Stimulated activated CD4-positive, alpha-beta T cell treated with anti-CD3 and anti-CD28 coated beads, Interleukin-15, amount 100 ng/mL, for 48 hours (primary cell): ENCODE measurements around the gene DNAH11.
"Not testable (repeated sequence)": the region's sequence is repeated elsewhere in the genome, so short reads cannot be mapped to it uniquely, and the experiment has no call there.

Experiments used
- DNase-seq, 2 donors: peaks; one replicate each; pipeline ENCODE4 v3.0.0-alpha.2; 2020; ENCODE audit warnings: low read depth in 2 of 2

DNAH11 gene

GRCh38 chr7:21717323-21717722 is 174.5 kb downstream of the DNAH11 start:
- no peak for DNase-seq

- no peak for DNase-seq
Measured at GRCh38 chr7:21718391-21718790, 175.6 kb downstream of the DNAH11 start.

DNA sequence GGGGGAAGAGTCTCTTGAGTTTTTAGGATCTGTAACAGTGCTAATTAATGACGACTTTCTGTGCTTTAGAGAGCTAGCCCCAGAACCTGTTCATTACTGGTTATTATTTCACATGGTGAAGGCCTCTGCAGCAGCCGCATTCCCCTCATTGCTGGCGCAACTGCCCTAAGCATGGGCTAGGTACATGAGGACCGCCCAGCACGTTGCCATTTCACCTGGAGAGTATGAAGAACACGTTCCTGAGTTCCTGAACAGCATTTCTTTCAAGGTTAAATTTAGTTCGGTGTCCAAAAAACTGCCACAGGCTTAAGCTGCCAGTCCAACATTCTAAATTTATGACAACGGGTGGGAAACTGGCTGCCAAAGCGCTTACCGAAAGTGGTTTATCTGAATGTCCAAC is 177.0 kb downstream of the DNAH11 start:
- no peak for DNase-seq

DNA sequence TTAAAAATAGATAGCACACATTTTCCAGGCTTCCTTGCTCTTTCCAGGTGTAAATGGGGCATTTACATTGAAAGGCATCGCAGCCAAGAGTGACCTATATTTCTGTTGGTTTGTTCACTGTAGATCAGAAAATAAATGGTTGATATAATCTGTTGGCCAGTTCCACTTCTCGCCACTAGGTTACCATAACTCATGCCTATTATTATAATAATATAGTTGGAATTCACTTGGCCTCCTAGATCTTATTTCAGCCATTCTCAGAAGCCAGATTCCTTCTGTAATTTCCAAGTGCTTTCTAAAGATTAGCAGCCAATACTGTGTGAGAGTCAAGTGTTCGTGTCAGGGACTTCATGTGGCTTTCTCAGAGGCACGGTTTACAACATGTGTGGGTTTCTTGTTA is 179.5 kb downstream of the DNAH11 start:
- DNase-seq = no peak

GRCh38 chr7:21724562-21724961 is 181.7 kb downstream of the DNAH11 start:
- no peak for DNase-seq

- no peak for DNase-seq
Measured at GRCh38 chr7:21730399-21730798, 187.6 kb downstream of the DNAH11 start.

DNA sequence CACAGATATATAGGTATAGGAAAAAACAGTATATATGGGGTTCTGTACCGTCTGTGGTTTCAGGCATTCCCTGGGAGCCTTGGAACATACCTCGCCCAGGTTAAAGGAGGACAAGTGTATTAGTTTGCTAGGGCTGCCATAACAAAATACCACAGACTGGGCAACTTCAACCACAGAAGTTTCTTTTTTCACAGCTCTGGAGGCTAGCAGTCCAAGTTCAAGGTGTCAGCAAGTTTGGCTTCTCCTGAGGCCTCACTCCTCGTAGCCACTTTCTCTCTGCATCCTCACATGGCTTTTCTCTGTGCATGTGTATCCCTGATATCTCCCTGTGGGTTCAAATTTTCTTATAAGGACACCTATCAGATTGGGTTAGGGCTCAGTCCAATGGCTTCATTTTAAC is 189.1 kb downstream of the DNAH11 start:
- no peak for DNase-seq

DNA sequence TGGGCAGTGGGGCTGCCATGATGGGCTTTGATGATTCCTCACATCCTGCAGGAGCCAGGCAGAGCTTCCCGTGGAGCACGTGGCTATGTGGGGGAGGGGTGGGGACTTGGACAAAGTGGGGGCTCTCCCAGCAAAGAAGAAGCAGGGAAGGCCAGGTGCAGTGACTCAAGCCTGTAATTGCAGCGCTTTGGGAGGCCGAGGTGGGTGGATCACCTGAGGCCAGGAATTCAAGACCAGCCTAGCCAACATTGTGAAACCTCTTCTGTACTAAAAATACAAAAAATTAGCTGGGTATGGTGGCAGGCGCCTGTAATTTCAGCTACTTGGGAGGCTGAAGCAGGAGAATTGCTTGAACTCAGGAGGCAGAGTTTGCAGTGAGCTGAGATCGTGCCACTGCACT is 190.1 kb downstream of the DNAH11 start:
- DNase-seq = not testable (repeated sequence)

GRCh38 chr7:21733837-21734236 is 191.0 kb downstream of the DNAH11 start:
- DNase-seq = no peak

- DNase-seq = no peak
Measured at GRCh38 chr7:21743493-21743892, 200.7 kb downstream of the DNAH11 start.

DNA sequence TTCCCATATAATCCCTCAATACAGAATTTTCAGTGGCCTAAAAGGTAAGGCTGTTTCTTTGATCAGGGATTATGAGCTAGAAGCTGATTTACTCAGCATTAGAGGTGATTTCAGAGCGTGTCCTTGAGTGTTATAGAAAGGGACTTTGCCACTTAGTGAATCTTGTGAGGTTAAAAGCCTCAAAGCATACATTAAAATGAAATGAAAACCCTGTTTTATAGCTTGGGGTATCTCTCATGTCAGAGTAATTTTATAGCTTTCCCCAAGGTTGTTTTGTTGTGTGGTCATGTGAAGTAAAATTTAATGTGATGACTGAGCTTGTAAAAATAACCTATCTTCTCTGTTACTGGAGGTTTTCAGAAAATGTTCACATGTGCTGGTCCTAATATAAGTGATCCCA is 204.1 kb downstream of the DNAH11 start:
- DNase-seq = no peak

- no peak for DNase-seq
Measured at GRCh38 chr7:21747806-21748205, 205.0 kb downstream of the DNAH11 start.

DNA sequence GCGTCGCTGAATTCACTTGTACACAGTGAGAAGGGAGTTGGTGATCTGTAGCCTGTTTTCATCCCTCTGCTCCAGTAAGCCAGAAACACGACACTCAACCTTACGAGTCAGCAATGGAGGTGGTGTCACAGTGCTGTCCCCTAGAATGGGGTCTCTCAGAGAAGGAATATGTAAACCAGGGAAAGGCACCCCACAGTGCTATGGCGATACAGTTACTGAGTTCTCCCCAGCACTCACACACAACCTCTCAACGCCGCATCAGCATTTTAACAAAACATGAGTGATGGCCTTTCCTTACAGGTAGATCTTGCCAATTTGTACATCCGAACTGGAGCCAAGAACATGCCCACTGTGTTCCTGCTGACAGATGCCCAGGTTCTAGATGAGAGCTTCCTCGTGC is 206.5 kb downstream of the DNAH11 start:
- DNase-seq = no peak

DNA sequence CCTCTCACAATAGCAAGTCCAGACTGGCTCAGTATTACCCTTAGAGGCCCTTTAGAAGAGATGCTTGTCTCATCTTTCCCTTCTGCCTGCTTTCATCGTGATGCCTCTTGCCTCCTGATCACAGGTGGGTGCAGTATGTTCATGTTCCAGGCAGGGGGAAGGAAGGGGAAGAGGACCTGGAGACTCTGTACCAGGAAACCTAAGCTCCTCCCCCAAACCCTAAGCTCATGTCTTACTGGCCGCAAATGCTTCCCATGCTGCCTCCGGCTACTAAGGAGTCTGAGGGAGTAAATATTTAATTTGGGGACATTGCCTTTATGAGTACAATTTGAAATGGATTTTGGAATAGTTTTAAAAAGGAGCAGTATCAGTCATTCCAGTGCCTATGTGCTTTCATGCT is 210.2 kb downstream of the DNAH11 start:
- DNase-seq = no peak

DNA sequence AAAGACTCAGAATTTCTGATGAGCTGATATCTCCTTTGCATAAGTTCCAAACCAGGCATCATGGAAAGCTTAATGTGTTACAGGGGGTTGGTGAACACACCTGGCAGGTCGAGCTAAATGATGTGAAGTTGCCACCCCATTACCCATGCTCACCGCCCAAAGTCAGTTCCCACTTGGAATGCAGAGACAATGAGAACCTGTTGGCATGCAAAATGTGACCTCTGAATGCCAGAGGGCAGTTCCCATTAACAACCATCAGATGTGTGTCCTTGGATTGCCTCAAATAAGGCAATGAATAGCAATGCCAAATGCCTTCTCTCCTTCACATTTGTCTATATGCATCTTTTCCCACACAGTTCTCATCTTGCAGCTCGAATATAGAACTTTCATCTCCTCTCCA is 212.1 kb downstream of the DNAH11 start:
- DNase-seq = no peak

DNA sequence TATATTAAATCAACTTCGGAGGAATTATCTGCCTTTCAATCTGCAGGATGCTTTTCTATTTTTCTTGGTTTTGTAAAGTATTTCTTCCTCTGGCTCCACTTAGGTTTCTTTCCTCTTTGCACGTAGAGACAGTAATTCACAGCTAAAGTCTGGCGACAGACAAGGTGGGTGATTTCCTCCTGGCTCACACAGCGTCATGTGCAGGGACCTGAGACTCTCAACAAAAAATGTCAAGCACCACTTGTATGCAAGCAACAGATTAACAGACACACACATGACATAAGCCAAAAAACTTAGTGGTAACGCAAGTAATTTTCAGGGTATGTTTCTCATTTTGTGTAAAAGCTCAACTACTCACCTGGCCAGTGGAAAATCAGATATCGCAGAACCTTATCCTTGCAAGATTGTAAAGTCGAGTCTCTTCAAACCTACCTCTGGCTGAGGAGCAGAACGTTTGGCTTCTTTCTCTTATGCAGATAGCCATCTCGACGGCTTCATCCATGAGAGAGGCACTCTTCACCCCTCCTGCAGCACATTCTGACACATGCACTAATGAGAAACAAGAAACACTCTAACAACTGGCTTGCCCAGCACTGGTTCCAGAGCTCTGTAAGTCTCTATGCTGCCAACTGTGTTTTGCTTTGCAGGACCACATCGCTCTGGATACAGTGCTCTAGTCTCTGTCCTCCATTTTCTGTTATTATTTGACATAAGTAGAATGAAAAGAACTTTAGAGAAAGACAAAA is 214.9 kb downstream of the DNAH11 start:
- no peak for DNase-seq

DNA sequence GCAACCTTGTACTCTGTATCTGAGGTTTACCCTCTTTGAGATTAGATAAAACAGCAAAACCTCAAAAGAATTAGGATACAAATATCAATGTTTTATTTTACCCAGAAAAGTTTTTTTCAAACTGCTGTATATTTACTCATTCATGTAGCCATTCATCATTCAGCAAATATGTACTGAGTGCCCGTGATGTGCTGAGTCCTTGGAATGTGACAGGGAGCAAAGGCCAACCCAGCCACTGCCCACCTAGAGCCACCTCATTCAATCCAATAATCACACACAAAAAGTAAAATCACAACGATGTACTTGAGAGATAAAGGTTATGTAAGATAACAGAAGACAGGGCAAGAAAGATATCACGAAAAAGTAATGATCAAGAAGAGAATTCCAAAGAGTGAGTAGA is 215.4 kb downstream of the DNAH11 start:
- DNase-seq = no peak

- DNase-seq = no peak
Measured at GRCh38 chr7:21762469-21762868, 219.6 kb downstream of the DNAH11 start.

DNA sequence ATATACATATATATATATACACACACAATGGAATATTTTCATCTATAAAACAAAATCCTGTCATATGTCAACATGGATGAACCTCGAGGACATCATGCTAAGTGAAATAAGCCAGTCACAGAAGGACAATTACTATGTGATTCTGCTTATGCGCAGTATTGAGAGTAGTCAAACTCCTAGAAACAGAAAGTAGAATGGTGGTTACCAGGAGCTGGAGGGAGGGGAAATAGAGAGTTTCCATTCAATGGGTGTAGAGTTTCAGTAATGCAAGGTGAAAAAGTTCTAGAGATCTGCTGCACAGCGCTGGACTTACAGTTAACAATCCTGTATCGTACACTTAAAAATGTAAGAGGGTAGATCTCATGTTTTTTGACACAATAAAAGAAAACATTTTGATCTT is 221.0 kb downstream of the DNAH11 start:
- DNase-seq = no peak

- no peak for DNase-seq
Measured at GRCh38 chr7:21766218-21766617, 223.4 kb downstream of the DNAH11 start.

- peak; percentile 2 to 9 for DNase-seq
Measured at GRCh38 chr7:21767300-21767900, 224.6 kb downstream of the DNAH11 start.

GRCh38 chr7:21768279-21768678 is 225.4 kb downstream of the DNAH11 start:
- no peak for DNase-seq

GRCh38 chr7:21771266-21771665 is 228.4 kb downstream of the DNAH11 start:
- no peak for DNase-seq
